IPS-15b (cell line): Measurements from ENCODE around the gene CDKAL1.
"Not testable (repeated sequence)": the region's sequence is repeated elsewhere in the genome, so short reads cannot be mapped to it uniquely, and the experiment has no call there.

Experiments
- H3K27me3 ChIP-seq: one replicate; pipeline ENCODE4 v1.6.1; 2013; ENCODE audit warnings: low read length; ENCODE audit not compliant: control insufficient read depth, insufficient read depth
- H3K36me3 ChIP-seq: one replicate; pipeline ENCODE4 v1.6.1; 2013; ENCODE audit warnings: low read length; ENCODE audit not compliant: control insufficient read depth, insufficient read depth
- H3K4me1 ChIP-seq: one replicate; pipeline ENCODE4 v1.6.1; 2013; ENCODE audit warnings: mild to moderate bottlenecking, low read length; ENCODE audit not compliant: control insufficient read depth, insufficient read depth
- H3K4me3 ChIP-seq: one replicate; pipeline ENCODE4 v1.5.1; 2013; ENCODE audit warnings: low read depth, low read length
- H3K9ac ChIP-seq: one replicate; pipeline ENCODE4 v1.6.1; 2013; ENCODE audit warnings: low read depth, mild to moderate bottlenecking, low read length
- H3K9me3 ChIP-seq: one replicate; pipeline ENCODE4 v1.6.1; 2013; ENCODE audit warnings: mild to moderate bottlenecking, low read length; ENCODE audit not compliant: control insufficient read depth, insufficient read depth

Gene CDKAL1

GRCh38 chr6:20718705-20719653, 184.7 kb downstream of the CDKAL1 start:
- Histone ChIP-seq H3K9ac (no peak overlapping the region), H3K9me3 (no peaks in the 10 kb centered on the region), H3K4me3 (no peak overlapping the region), H3K27me3 (no peaks in the 10 kb centered on the region), H3K4me1 (peaks cover 5% of the 10 kb centered on the region), H3K36me3 (no peaks in the 10 kb centered on the region)

DNA sequence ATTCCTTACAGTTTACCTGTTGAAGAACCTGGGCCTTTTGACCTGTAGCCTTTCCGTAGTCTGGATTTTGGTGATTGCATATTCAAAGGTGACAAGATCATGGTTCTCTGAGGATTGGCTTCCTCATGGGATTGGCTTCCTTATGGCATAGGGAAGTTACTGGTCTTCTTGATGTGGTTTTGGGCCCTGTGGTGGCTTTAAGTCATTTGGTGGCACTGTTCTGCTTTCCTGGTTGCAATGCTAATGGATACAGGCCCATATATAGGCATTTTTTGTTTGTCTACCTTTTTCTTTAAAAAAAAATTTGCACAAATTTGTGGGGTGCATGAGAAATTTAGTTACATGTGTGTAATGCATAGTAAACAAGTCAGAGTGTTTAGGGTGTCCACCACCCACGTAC, 185.7 kb downstream of the CDKAL1 start:
- H3K4me3 ChIP-seq: no peak overlapping the region
- no peaks in the 10 kb centered on the region for H3K27me3 ChIP-seq
- no peaks in the 10 kb centered on the region for H3K36me3 ChIP-seq
- no peak overlapping the region for H3K9ac ChIP-seq
- no peaks in the 10 kb centered on the region for H3K9me3 ChIP-seq
- H3K4me1 ChIP-seq: peaks cover 10% of the 10 kb centered on the region

- H3K27me3 ChIP-seq, H3K9me3 ChIP-seq, H3K9ac ChIP-seq, H3K36me3 ChIP-seq, H3K4me3 ChIP-seq: not testable (repeated sequence)
- peaks cover 10% of the 10 kb centered on the region for H3K4me1 ChIP-seq
Observed at GRCh38 chr6:20721121-20721520, 186.9 kb downstream of the CDKAL1 start.

DNA sequence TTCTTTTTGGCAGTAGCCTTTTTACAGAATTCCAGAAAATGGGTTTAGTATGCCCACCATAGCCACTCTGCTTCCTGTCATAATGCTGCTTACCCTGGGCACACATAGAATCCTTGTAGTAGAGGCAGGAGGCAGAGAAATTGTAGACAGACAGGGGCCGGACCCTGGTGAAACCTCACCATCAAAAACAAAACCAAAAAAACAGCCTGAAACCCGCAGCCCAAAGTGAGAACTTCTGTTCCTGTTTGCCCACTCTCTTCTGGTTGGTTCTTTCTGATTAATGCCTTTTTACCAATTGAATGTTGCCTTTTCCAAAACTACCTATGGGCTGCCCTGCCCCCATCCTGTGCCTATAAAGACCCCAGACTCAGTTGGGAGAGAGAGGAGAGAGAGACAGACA, 188.2 kb downstream of the CDKAL1 start:
- Histone ChIP-seq H3K36me3 (no peaks in the 10 kb centered on the region), H3K9ac (no peak overlapping the region), H3K4me3 (no peak overlapping the region), H3K27me3 (no peaks in the 10 kb centered on the region), H3K9me3 (no peaks in the 10 kb centered on the region), H3K4me1 (peaks cover 23% of the 10 kb centered on the region)

DNA sequence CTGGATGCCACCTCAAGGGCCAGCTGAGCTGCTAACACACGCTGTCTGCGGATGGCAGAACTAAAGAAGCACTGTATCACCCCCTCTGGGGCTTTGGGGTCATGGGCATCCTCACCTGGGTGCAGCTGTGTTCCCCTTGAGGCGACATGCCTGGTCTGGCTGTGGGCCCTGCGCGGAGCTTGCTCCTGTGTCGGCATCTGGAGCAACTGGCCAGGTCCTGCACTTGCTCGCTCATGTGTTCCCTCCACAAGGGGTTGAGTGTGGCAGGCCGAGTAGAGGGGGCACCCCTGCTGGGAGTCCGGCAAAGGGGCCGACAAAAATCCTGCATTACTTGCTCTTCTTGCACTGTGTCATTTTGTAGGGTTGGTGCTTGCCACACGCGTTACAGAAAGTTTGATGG, 189.0 kb downstream of the CDKAL1 start:
- Histone ChIP-seq H3K9ac (no peak overlapping the region), H3K36me3 (no peaks in the 10 kb centered on the region), H3K4me3 (no peak overlapping the region), H3K4me1 (peaks cover 26% of the 10 kb centered on the region), H3K27me3 (no peaks in the 10 kb centered on the region), H3K9me3 (no peaks in the 10 kb centered on the region)

- Histone ChIP-seq H3K4me3 (no peak overlapping the region), H3K4me1 (peaks cover 26% of the 10 kb centered on the region), H3K27me3 (no peaks in the 10 kb centered on the region), H3K9me3 (no peaks in the 10 kb centered on the region), H3K9ac (no peak overlapping the region), H3K36me3 (no peaks in the 10 kb centered on the region)
Observed at GRCh38 chr6:20724443-20725190, 190.4 kb downstream of the CDKAL1 start.

- H3K9me3 ChIP-seq, H3K27me3 ChIP-seq, H3K4me3 ChIP-seq, H3K9ac ChIP-seq, H3K36me3 ChIP-seq: not testable (repeated sequence)
- H3K4me1 ChIP-seq: peaks cover 26% of the 10 kb centered on the region
Observed at GRCh38 chr6:20725235-20725634, 191.0 kb downstream of the CDKAL1 start.

DNA sequence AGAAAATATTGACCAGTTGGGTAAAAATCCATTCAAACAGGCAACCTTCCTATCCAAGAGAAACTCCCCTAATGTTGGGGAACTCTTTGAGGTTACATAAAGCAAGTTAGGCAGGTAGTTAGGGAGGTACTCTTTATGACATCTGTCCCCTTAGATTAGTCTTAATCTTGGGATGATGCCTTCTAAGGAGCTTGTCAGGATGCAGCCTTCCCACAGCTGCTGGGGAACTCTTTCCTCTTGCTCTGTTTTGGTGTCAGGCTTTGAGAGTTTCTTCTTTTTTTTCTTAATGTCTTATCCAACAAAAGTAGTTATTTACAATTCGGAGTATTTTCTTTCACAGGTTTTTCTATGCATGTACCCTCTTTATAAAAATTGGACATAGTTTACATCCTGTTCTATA, 194.8 kb downstream of the CDKAL1 start:
- Histone ChIP-seq H3K9me3 (no peaks in the 10 kb centered on the region), H3K4me1 (peaks cover 26% of the 10 kb centered on the region), H3K4me3 (no peak overlapping the region), H3K27me3 (no peaks in the 10 kb centered on the region), H3K9ac (no peak overlapping the region), H3K36me3 (no peaks in the 10 kb centered on the region)

DNA sequence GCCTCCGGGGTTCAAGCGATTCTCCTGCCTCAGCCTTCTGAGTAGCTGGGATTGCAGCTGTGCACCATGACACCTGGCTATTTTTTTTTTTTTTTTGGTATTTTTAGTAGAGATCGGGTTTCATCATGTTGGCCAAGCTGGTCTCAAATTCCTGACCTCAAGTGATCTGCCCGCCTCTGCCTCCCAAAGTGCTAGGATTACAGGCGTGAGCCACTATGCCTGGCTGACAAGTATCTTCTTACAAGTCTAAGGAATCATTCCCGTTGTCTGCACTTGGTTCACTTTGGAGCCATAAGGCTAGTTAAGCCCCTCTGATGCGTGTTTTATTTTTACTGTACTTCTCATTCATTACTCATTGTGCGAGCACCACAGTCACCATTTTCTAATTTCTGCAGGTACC, 198.1 kb downstream of the CDKAL1 start:
- H3K9ac ChIP-seq, H3K4me3 ChIP-seq, H3K4me1 ChIP-seq, H3K9me3 ChIP-seq, H3K27me3 ChIP-seq, H3K36me3 ChIP-seq: not testable (repeated sequence)

GRCh38 chr6:20732896-20733295, 198.6 kb downstream of the CDKAL1 start:
- no peak overlapping the region for H3K4me3 ChIP-seq
- H3K36me3 ChIP-seq: no peaks in the 10 kb centered on the region
- H3K9ac ChIP-seq: no peak overlapping the region
- H3K9me3 ChIP-seq: no peaks in the 10 kb centered on the region
- H3K27me3 ChIP-seq: no peaks in the 10 kb centered on the region
- H3K4me1 ChIP-seq: peaks cover 4% of the 10 kb centered on the region

GRCh38 chr6:20737912-20738311, 203.7 kb downstream of the CDKAL1 start:
- H3K27me3 ChIP-seq: no peaks in the 10 kb centered on the region
- no peak overlapping the region for H3K4me3 ChIP-seq
- H3K9ac ChIP-seq: no peak overlapping the region
- H3K4me1 ChIP-seq: no peaks in the 10 kb centered on the region
- no peaks in the 10 kb centered on the region for H3K36me3 ChIP-seq
- no peaks in the 10 kb centered on the region for H3K9me3 ChIP-seq

DNA sequence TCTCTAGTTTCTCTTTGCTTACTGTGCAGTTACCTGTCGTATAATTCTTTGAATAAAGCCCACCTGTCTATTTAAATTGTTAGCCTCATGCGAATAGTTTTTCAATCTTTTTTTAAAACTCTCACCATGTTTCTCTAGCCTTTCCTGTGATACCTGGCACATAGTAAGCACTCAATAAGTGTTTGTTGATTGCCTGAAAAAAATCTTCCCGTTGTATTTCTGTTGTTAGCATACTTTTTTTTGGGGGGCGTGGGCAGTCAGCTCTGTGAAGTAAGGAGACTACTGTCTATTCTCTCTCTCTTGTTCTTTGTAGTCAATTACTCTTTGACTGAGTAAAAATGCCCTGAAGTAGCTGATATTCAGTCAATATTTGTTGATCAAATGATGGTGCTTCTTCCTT, 205.8 kb downstream of the CDKAL1 start:
- no peak overlapping the region for H3K4me3 ChIP-seq
- H3K9ac ChIP-seq: no peak overlapping the region
- no peaks in the 10 kb centered on the region for H3K36me3 ChIP-seq
- H3K27me3 ChIP-seq: no peaks in the 10 kb centered on the region
- H3K4me1 ChIP-seq: no peaks in the 10 kb centered on the region
- H3K9me3 ChIP-seq: no peaks in the 10 kb centered on the region
